ENCODE results near the gene SLAMF1. TPM values are rescaled to one million over a fixed set of nuclear protein-coding genes. Genes with fewer than 3 reads are reported as not detected.

The SLAMF1 gene
- total and polyA plus RNA-seq, 4 donors: not detected

- H3K27ac ChIP-seq (ENCODE audit: low read depth, low read length): no peak overlapping the region
- no peaks in the 10 kb centered on the region for H3K36me3 ChIP-seq (ENCODE audit: control insufficient read depth, insufficient read depth, low read length)
- no peaks in the 10 kb centered on the region for H3K4me1 ChIP-seq (ENCODE audit: control insufficient read depth, insufficient read depth, low read length)
- no peak for DNase-seq (ENCODE audit: low read depth in 4 of 6, low spot score in 6 of 6)
- H3K9me3 ChIP-seq (ENCODE audit: control insufficient read depth, insufficient read depth, low read length): no peaks in the 10 kb centered on the region
- H3K4me3 ChIP-seq (ENCODE audit: low read depth, low read length): no peak overlapping the region
- WGBS (ENCODE audit: insufficient coverage): 80% methylated on average over 1 of the region's 4 CpGs
- H3K27me3 ChIP-seq (ENCODE audit: control insufficient read depth, insufficient read depth, low read length): no peaks in the 10 kb centered on the region
Observed at GRCh38 chr1:160558660-160559380, 88.0 kb downstream of the SLAMF1 start.

Other genes starting within 250 kb of the SLAMF1 start
- gene VANGL2, start 246.5 kb downstream of the SLAMF1 start, total RNA-seq: 1 to 10 TPM; 8.7 to 9.1 TPM
- gene VANGL2, start 246.5 kb downstream of the SLAMF1 start, polyA plus RNA-seq (ENCODE audit: insufficient read length in 2 of 2): 10 to 100 TPM; 65.0 to 67.0 TPM
- gene SLAMF6, start 123.8 kb downstream of the SLAMF1 start, total RNA-seq: under 1 TPM; 0.10 to 0.11 TPM
- under 1 TPM in 1 of 2 donors, not detected in 1; 0.14 TPM for gene SLAMF6, start 123.8 kb downstream of the SLAMF1 start, polyA plus RNA-seq (ENCODE audit: insufficient read length in 2 of 2)
- gene CD84, start 67.5 kb downstream of the SLAMF1 start, total RNA-seq: 10 to 100 TPM in 1 of 2 donors, 1 to 10 TPM in 1; 4.6 to 10.1 TPM
- gene CD84, start 67.5 kb downstream of the SLAMF1 start, polyA plus RNA-seq (ENCODE audit: insufficient read length in 2 of 2): 1 to 10 TPM; 3.3 to 6.0 TPM
- gene CD48, start 64.8 kb upstream of the SLAMF1 start, total RNA-seq: 1 to 10 TPM; 1.1 to 9.4 TPM
- gene CD48, start 64.8 kb upstream of the SLAMF1 start, polyA plus RNA-seq (ENCODE audit: insufficient read length in 2 of 2): under 1 TPM in 1 of 2 donors, not detected in 1; 0.62 TPM
- gene SLAMF7, start 92.2 kb upstream of the SLAMF1 start, total RNA-seq: under 1 TPM; 0.11 to 0.59 TPM
- gene SLAMF7, start 92.2 kb upstream of the SLAMF1 start, polyA plus RNA-seq (ENCODE audit: insufficient read length in 2 of 2): not detected
- under 1 TPM in 1 of 2 donors, not detected in 1; 0.10 TPM for gene LY9, start 149.1 kb upstream of the SLAMF1 start, total RNA-seq
- under 1 TPM; 0.15 to 0.35 TPM for gene LY9, start 149.1 kb upstream of the SLAMF1 start, polyA plus RNA-seq (ENCODE audit: insufficient read length in 2 of 2)
- gene CD244, start 215.8 kb upstream of the SLAMF1 start, total RNA-seq: under 1 TPM in 1 of 2 donors, not detected in 1; 0.69 TPM
- gene CD244, start 215.8 kb upstream of the SLAMF1 start, polyA plus RNA-seq (ENCODE audit: insufficient read length in 2 of 2): under 1 TPM in 1 of 2 donors, not detected in 1; 0.11 TPM
- gene ITLN1, start 238.1 kb upstream of the SLAMF1 start, total RNA-seq: 1 to 10 TPM in 1 of 2 donors, under 1 TPM in 1; 0.22 to 1.1 TPM
- gene ITLN1, start 238.1 kb upstream of the SLAMF1 start, polyA plus RNA-seq (ENCODE audit: insufficient read length in 2 of 2): not detected